ENCODE data around the gene PCDH8.

GRCh38 chr13:52879950-52880741 lies 31.7 kb upstream of the PCDH8 start:
- TF ChIP-seq MAFK (IDR thresholded peaks at IDR 0.05; ENCODE audit: low read depth, low read length) = no peak
- no peak for TF ChIP-seq RAD21 (IDR thresholded peaks at IDR 0.05; ENCODE audit: low read length)
- no peak for TF ChIP-seq CTCF (conservative IDR thresholded peaks at IDR 0.05; ENCODE audit: low read depth, low read length)
- no peak for TF ChIP-seq RCOR1 (IDR thresholded peaks at IDR 0.05; ENCODE audit: insufficient replicate concordance, low read length)
